AG04449 (cell line): ENCODE data around the gene PSKH1.

Experiments
- CTCF ChIA-PET: fragments of 350-600 bp; formaldehyde crosslinking; extraction: SDS; loops from one replicate; lab custom pipeline; 2021; ENCODE audit warnings: antibody characterized with exemption; lab: Yijun Ruan, JAX
- POLR2A ChIA-PET: fragments of 400-600, 350-600 bp; formaldehyde crosslinking; extraction: SDS; loops from one replicate; lab custom pipeline; 2020; ENCODE audit warnings: antibody characterized with exemption, inconsistent platforms; lab: Yijun Ruan, JAX
- DNase-seq: peaks from one replicate; pipeline ENCODE4 v3.0.0-alpha.2; 2010; ENCODE audit warnings: low read depth, low spot score
- H3K4me3 ChIP-seq: 2 replicates; pipeline ENCODE4 v1.5.1; 2011; ENCODE audit warnings: low read depth, mild to moderate bottlenecking, control low read depth, low read length
- TF ChIP-seq, protein P1 (sequence below): IDR thresholded peaks from one replicate; pipeline ENCODE4 v1.5.1; 2011; ENCODE audit warnings: mild to moderate bottlenecking, moderate library complexity, low read length, control low read depth, inconsistent platforms; ENCODE audit not compliant: insufficient read depth; ENCODE audit errors: missing control alignments

PSKH1 gene

GRCh38 chr16:67962135-67962534 lies 69.1 kb downstream of the PSKH1 start:
- H3K4me3 ChIP-seq, result no peak overlapping the region
- DNase-seq, result no peak
- CTCF ChIA-PET, result interaction anchor here (1.2 to 1.9 kb wide), 3 partner anchors 19 to 268 kb away, joined by 3 to 7 read pairs (median 4); partner anchors contain the start of gene LCAT
- POLR2A ChIA-PET, result no interaction called here
- TF ChIP-seq, protein P1, sequence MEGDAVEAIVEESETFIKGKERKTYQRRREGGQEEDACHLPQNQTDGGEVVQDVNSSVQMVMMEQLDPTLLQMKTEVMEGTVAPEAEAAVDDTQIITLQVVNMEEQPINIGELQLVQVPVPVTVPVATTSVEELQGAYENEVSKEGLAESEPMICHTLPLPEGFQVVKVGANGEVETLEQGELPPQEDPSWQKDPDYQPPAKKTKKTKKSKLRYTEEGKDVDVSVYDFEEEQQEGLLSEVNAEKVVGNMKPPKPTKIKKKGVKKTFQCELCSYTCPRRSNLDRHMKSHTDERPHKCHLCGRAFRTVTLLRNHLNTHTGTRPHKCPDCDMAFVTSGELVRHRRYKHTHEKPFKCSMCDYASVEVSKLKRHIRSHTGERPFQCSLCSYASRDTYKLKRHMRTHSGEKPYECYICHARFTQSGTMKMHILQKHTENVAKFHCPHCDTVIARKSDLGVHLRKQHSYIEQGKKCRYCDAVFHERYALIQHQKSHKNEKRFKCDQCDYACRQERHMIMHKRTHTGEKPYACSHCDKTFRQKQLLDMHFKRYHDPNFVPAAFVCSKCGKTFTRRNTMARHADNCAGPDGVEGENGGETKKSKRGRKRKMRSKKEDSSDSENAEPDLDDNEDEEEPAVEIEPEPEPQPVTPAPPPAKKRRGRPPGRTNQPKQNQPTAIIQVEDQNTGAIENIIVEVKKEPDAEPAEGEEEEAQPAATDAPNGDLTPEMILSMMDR, result no peak

GRCh38 chr16:67963292-67963661 lies 70.2 kb downstream of the PSKH1 start:
- TF ChIP-seq, protein P1, result no peak
- POLR2A ChIA-PET, result no interaction called here

GRCh38 chr16:67963662-67964321 lies 70.7 kb downstream of the PSKH1 start:
- CTCF ChIA-PET, result interaction anchor here (0.7 to 2.3 kb wide), 5 partner anchors 20 to 266 kb away, joined by 4 to 9 read pairs (median 4); partner anchors contain the start of gene LCAT
- POLR2A ChIA-PET, result no interaction called here
- no peak for DNase-seq
- TF ChIP-seq, protein P1, result no peak
- H3K4me3 ChIP-seq, result no peak overlapping the region

More at GRCh38 chr16:67963292-67963661, 70.2 kb downstream of the PSKH1 start:
- no peak for DNase-seq
- no peak overlapping the region for H3K4me3 ChIP-seq
- CTCF ChIA-PET, result interaction anchor here (1.5 to 1.9 kb wide), 2 partner anchors 21 to 267 kb away, joined by 4 to 7 read pairs; no protein-coding TSS in a partner anchor

DNA sequence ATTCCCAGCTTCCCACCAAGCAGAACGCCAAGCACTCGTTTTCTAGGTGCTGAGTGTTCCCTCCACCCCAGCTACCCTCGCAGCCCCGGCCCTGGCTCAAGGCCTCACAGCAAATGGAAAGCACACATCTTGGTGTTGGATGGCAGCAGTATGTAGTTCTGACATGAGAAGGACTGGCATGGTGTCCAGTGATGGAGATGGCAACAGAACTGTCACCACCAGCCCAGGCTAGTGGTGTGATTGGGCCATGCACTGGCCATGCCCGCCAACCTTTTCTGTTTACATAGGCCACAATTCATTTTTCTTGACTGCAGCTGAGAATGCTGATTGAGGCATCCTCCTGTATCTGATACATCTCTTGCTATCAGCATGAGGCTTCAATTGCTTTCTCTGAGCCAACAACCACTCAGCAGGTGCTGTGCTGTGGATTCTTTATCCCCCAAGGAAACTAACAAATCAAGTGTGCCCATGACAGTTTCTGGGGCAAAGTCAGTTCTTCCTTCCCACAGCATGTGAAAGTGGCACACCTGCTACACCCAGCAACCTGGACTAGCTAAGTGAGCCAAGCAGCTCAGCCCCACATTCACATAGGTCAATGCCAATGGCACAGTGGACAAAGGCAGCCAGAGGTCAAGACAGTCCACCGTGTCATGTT lies 71.5 kb downstream of the PSKH1 start:
- ChIA-PET CTCF (interaction anchor here (0.7 to 2.9 kb wide), 7 partner anchors 20 to 148 kb away, joined by 3 to 9 read pairs (median 4); partner anchors contain the start of gene LCAT), POLR2A (no interaction called here)
- no peak for DNase-seq
- H3K4me3 ChIP-seq, result no peak overlapping the region
- TF ChIP-seq, protein P1, result no peak

- TF ChIP-seq, protein P1, result no peak
- ChIA-PET CTCF (interaction anchor here (0.8 to 2.9 kb wide), 8 partner anchors 24 to 363 kb away, joined by 3 to 9 read pairs (median 4); no protein-coding TSS in a partner anchor), POLR2A (interaction anchor here (1.0 to 1.1 kb wide), 2 partner anchors 31 to 271 kb away, joined by 4 read pairs; no protein-coding TSS in a partner anchor)
- H3K4me3 ChIP-seq, result peak overlapping the region; percentile 97
- no peak for DNase-seq
Observed at GRCh38 chr16:67965668-67966548, 72.9 kb downstream of the PSKH1 start.
